Measurements from ENCODE around the gene CERKL.

The CERKL gene

DNA sequence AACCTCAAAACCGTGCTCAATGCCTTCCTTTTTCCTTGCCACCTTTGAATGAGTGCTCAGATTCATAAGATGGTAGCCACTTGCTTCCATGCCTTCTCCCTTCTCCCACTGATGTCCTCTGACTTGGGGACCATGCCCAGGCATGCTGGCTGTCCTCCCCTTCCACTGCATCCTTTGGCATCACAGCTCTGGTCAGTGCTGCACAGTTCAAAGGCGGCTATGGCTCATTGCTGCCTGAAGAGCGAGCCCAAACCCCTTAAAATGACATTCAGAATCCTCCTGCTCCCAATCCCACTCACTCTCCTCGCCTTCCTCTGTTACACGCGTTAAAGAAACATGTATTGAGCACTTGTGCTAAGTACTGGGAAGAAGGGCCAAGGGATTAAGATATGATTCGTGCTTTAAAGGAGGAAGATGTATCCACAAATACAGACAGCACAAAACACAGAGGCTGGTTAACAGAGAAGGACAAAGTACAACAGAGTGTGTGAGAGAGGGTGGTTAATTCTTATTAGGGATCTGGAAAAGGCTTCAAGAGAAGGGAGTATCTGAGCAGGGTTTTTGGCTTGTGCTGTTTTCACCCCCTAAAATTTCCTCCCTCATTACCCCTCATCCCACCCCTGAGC lies 81.8 kb downstream of the CERKL start:
- DNase-seq: peak; percentile 89 to 94

DNA sequence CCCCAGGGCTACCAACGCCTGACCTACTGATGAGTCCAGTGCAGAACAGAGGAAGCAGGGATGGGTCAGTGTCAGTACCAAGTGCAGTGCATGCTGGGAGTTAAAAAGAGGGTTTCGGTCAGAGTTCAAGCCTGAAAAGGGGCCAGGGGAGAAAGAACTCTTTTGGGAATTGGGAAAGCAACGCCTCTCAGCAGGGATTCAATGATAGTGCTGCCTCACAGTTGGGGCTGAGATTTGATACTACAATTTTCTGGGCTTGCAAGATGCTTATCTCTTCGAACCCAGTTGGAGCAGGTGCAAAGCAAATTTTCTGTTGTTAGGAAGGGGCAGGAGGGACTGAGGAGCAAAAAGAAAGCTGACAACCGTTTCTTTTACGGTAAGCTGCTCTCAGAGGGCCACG lies 82.6 kb downstream of the CERKL start:
- peak; percentile 91 to 97 for DNase-seq

DNA sequence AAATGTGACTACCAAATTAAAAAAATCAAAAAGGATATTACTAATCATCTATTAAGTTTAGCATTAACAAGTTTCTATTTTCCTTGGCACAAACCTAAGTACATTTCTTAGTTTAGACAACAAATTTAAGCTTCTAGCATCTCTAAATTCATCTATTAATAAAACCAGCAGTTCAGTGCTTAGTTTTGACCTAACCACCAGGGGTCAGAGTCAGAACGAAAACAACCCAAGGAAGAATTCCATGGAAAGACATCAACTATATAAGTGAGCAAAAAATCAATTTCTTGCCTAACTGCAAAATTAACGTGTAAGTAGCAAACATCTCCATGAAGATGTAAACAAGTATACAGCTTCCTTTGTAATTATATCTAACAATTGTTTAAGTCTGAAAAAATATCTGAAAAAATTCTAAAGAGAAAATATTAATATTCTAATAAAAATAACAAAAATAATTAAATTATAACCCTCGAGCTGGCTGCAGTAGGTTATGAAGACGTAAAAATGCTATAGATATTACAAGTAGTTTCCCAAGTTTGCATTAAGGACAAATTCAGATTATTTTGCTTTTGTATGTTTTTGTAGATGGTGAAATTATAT lies 83.7 kb downstream of the CERKL start:
- DNase-seq: peak in 1 of 2 experiments; percentile 78

DNA sequence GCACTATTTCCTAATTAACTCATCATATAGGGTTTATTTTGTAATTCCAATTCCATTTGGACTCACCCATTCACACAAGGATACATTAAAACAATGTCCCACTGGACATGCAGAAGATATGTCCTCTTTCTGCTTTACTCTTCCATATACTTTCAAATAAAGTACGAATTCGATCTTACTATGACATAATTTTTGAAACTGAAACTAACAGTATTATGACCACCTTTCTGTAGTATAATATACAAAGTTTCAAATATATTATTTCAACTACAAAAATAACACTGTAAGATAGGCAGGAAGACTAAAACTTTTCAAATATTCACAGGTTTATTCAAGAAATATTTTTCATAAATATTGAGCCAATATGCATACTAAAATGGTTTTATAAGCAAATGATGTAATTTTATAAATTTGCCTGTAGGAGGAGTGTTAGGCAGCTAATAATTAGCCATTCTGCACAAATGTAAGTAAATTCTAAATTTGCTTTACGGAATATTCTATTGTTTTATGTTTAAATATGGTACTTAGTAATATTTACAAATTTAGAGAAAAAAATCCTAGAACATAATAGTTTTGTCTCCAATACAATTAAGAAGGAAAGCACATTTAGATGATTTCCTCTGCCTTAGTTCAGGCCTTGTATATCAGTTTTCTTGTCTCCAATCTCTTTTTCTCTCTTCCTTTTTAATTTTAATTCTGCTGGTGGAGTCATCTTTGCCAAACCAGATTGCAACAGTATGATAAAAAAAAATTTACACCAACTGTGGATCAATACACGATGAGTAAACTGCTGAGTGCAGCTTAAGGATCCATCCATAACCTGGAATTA lies 85.9 kb downstream of the CERKL start:
- peak in 1 of 2 experiments; percentile 31 for DNase-seq

DNA sequence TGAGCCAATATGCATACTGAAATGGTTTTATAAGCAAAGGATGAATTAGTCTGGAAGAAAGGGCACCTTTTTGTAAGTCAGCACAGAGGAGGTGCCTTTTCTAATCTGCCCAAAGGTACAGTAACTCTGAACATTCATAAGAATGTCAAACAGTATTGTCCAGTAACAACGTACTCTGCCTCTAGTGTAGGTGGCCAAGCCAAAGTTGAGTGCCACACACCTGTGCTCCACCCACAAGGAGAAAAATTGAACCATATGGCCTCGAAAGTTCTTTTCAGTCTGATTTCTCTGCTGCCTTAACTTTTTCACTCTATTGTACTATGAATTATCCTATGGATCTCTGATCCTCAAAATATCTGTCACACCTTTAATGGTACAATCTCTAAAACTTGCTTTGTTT lies 86.8 kb downstream of the CERKL start:
- DNase-seq: no peak

DNA sequence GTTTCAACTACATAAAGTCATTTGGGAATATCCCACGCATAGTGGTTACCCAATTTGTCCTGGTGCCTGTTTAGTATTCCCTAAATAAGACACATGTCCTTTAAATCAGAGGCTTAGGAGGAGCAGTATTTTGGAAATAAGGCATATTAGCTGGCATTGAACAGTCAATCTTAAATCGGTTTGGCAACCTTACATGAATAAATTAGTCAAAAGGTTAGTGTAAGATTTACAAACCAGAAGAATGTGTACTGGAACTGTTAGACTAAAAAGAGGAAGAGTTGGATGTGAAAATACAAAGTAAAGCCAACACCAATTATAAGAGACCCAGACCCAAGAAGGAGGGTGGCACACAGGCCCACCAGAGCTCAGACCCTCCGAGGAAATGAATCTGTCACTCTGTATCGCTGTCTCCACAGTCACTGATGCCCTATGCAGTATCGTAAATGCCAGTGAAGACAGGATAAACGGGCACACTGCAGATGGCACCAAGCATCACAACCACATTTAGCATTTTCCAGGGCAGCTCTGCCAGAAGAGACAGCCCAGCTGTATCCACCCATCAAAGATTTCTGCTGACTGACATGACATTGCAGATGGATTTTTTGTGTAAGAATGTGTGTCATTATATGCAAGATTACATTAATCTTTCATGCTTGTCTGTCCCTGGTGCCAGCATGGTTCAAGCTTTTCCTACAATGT lies 90.4 kb downstream of the CERKL start:
- DNase-seq: peak in 1 of 2 experiments; percentile 14

DNA sequence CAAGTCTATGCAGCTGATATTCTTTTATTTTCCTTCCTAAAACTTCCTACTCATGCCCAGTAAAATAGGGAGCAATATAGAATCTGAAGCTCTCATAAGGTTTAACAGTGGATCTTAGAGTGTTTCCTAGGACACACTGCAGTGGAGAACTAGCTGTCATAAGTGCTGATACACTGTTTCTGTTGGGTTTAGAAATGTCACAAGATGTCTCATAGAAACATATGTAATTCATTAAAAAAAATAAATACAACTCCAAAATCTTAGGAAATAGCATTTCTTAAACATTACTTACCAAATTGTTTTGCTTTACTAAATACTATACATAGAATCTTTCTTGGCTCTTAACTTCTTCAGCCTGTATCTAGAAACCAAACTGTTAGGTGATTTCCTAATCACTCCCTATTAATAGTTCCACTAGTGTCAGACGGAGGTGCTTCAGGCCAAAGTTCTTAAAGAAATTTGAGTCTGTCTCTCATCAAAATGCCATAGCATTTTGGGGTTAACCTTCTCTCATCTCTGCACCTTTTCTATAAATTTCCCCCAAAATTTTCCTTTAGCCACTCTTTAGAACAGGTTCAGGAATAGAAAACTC lies 93.7 kb downstream of the CERKL start:
- DNase-seq: no peak

DNA sequence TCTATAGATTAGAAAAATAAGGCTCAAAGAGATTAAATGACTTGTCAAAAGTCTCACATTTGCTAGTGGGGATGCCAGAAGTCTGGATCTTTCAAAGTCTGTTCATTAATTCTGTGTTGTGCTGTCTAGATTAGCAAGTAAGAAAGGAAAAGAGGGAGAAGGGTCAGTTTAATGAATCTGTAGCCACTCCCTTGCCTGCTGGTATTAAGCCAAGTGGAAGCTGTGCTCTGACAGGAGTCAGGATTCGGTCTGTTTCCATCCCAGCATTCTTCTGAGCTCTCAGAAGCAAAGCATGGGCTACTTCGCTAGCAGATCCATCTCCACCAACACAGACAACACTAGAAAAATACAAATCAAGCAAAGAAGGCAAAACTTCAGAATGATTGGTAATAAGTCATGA lies 98.5 kb downstream of the CERKL start:
- DNase-seq: no peak

DNA sequence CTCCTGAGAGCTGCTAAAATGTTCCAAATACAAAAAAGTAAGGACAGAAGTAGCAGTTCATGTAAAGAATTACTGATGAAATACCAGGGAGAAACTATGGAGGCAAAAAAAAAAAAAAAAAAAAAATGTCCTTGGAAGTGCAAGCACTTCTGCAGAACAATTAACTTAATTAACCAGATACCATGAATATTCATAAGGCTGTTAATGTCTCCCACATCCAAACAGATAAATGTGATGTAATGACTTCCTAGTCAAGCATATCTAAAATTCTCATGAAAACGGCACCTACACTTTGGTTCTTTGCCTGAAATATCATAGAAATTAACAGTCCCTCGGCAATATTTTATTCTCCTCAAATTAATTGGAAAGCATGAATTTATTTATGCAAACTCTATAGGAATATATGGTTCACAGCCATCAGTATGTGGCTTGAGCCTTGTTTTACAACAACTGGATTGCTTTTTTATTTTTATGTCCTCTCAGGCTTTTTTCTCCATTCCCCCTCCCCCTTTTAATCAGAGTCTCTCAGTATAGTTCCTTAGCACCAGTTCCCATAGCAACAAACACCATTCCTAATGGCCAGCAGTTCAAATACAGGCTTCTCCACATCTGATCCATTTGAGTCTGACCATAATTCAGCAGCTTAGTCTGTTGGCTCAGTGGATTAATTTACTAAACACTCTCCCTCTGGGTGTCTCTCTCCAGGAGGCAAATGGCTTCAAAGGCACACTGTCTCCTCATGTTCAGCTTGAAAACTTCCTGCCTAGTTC lies 102.7 kb downstream of the CERKL start:
- peak in 1 of 2 experiments; percentile 51 for DNase-seq

DNA sequence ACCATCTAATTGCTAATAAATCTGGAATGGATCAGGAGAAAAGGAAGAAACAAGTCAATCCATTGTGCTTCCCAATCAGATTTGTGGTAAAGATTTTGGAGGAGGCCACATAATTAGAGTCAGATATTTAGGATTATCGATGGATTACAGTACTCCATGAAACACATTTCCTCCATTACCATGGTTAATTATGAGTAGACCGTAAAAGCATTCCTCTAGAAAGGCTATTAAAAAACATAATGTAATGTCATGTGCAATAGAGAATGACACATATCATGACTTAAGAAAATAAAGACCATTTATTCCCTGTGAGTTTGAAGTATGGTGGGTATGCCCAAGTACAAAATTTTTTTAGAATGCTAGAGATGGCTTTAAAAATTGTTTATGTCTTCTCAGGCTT lies 103.7 kb downstream of the CERKL start:
- no peak for DNase-seq

DNA sequence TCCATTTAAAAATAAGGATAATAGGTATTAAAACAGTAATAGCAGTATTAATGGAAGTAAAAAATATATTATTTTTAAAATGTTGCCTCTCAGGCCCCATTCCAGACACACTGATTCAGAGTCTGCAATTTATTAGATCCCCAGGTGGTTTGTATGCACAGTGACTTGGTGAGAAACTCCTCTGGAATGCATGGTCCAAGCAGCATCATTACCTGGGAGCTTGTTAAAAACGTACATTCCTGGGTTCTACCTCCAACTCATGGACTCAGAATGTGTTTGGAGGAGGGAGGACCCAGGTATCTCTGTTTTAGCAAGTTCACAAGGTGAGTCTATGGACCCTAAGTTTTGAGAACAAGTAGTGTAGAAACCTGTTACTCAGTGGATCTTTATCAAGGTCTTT lies 104.1 kb downstream of the CERKL start:
- no peak for DNase-seq

DNA sequence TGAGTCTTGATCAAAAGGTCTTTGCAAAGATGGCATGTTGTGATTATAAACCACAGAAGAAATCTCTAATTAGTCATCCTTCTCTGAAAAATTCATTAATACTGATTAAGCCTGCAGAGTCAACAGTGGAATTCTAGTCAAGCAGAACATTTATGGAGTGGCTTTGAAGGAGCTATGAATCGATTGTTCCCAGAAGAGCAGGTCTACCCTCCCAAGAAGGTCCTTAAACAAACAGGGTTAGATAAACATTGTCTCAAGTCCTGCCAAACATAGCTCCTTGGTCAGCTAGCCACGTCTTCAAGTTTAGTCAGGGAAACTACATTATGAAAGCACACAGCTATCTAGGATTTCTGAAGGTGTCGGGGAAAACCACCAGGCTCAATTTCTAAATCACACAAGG lies 110.8 kb downstream of the CERKL start:
- no peak for DNase-seq

DNA sequence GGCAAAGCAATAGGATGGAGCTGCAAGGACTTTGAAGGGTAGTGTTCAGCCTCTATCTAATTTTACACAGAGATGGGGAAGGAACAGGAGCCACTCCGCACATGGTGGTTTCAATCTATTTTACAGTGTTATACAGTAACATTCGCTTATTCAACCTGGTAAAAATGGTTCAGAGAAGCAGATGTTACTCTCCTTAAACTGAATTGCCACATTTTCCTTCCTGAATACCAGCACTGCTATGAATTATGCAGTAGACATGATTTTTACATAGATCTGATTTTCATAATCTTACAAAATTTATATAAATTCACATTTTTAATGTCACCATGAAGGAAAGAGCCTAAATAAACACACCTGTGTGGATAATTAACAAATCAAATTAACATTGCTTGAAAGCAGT lies 114.7 kb downstream of the CERKL start:
- DNase-seq: no peak

DNA sequence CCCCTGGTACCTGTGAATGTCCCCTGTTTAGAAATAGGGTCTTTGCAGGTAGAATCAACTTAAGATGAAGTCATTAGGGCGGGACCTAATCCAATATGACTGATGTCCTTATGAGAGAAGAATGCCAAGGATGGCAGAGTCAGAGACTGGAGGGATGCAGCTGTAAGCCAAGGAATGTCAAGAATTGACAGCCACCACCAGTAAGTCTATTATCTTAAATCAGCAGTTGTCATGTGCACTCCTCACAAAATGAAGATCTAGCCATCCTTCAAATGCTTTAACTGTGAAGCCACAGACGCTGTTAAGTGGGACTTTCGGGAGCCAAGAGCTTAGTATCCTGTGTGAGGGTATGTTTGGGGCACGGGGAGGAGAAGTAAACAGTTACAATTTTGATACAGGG lies 116.5 kb downstream of the CERKL start:
- no peak for DNase-seq

DNA sequence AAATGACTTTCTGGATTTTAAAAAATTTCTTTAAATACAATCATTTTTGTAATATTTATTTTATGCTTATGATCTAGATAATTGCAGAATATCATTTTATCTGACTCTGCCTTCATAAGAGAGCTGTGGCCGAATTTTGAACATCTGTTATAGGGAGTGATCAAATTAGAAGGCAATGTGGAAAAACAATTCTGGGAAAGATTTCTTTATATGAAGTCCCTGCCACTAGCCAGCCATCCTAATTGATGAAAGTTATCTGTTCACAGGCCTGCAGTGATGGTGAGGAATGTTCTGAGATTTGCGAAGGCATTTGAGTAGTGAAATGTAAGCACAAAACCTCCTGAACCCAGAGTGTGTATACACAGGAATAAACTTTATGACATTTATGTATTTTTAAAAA lies 120.2 kb downstream of the CERKL start:
- DNase-seq: no peak

DNA sequence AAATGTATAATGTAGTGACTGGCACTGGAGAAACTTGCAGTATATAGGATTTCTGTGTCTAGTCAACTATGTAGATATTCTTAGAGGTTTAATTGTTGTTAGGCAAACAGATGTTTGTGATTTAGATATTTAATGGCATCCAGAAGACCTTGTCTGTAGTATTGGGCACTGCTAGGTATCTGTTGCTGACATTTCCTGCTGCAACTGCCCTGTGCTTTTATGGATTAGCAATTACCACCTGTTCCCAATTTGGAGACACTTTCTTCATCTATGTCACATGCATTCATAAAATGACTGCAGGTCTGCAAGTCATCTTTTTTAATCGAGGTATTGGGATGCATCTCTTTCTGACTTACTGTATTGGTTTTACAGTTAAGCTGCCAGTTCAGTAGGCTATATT lies 128.5 kb downstream of the CERKL start:
- peak in 1 of 2 experiments; percentile 54 for DNase-seq

DNA sequence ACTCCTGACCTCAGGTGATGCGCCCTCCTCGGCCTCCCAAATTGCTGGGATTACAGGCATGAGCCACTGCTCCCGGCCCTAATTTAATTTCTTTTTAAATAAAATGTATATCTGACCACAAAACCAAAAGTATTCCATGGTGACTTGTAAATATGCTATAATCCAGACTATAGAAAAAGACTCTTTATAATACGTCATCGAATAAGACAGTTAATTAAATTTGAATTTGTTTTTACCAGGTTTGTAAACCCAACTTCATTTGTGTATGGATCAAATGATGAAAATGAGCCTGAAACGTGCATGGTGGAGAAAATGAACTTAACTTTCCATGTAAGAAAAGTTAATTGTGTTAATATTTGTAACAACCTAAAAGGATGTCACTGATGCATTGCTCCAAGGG lies 129.8 kb downstream of the CERKL start:
- no peak for DNase-seq

DNA sequence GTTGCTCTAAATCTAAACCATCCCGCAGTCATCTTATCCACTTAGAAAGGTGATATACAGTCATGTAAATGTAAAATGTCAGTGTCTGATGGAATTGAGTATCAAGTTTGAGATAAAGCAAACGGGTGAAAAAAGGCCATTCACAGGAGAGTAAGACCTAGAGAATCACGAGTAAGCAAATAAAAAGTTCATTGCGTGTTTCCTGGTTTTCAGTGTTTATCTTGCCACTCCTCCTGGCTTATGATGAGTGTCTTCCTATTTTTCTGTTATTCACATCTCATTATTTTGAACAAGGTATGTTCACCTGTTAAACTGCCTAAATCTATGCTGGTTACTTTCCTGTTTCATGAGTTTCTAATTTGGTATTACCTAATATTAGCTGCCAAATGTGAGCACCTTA lies 130.9 kb downstream of the CERKL start:
- DNase-seq: no peak

DNA sequence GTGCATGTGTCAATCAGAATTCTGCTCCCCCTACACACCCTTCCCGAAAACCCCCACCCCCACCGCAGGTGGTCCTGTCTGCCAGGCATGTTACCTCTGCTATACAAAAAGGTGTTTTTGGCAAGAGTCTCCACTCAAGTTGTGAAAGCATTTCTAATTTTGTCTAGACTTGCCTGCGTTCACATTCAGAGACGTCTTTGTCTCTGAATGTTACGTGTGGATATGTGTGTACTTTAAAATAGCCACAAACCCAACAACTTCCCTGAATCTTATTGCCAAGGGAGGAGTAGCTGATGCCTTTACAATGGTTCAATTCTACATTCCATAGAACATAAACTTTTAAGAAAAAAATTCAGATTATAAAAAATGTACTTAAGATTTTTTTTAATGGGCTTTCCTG lies 133.1 kb downstream of the CERKL start:
- no peak for DNase-seq

DNA sequence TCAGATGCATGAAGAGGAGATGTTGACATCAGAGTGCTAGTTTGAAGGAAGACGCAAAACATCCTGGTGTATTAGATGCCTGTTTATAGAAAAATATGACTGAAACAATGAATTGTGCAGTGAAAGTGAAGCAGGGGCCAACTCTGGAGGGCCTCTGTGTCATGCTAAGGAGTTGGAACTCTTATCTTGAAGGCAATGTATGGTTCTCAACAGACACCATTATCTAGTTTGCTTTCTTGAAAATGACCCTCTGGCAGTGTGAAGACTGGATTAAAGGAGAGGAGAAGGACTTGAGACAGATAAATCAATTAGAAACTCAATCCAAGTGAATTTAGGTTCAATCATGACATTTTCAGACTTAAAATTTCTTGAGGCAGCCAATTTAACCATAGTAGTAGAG lies 136.7 kb downstream of the CERKL start:
- DNase-seq: no peak

DNA sequence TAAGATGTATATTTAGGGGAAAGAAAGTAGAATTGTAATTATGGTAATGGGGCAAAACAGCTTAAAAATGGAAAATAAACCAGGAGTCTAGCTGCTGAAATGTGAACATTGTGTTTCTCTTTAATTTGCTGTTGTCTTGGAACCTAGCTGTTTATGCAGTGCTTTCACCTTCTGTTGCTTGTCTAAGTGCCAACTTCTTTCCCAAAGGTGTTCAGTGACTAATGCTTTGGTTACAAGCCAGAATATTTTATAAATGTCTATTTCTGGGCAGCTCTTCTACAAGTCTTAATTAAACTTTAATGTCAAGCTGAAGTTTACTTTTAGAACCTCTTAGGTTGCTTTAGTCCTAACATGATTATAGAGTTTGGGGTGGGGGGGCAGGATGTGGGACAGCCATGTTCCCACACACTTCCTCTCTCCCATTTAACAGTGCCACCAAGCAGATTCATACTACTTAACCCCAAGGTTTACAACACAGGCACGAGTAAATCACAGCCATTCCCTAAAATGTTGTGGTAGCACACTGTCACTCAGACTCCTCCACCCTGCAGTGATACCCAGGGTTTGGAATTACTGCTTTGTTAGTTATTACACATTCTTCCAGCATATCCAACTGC lies 139.1 kb downstream of the CERKL start:
- DNase-seq: no peak

DNA sequence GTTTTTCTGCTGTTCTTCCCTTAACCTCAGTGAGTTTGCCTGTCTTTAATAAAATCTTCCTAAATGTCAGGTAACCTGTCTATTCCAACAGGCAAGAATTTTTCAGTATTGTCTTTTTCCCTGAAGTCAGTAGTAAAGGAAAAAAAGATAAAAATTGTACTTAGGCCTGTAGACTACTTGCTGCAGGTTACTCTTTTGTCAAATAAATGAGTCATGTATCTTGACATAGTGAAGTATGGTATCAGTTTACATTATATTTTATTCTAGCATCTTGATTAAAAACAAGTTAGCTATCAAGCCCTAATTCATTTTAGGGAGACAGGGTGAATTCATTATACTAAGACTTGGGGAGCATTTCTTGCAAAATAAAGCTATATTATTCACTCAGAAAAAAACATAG lies 139.9 kb downstream of the CERKL start:
- DNase-seq: no peak
